Measurements from ENCODE around the gene MAP4. TPM values are rescaled to one million over a fixed set of nuclear protein-coding genes. Genes with fewer than 3 reads are reported as not detected.
"Not testable (repeated sequence)": the region's sequence is repeated elsewhere in the genome, so short reads cannot be mapped to it uniquely, and the experiment has no call there.

The MAP4 gene
- polyA plus RNA-seq, 10 donors, result 257 to 433 (median 328) TPM

- no peak for DNase-seq
Measured at GRCh38 chr3:47847801-47848518, 168.3 kb downstream of the MAP4 start.

- no peak for DNase-seq
Measured at GRCh38 chr3:47847260-47847659, 169.0 kb downstream of the MAP4 start.

GRCh38 chr3:47846880-47847248 lies 169.4 kb downstream of the MAP4 start:
- no peak for DNase-seq

GRCh38 chr3:47846186-47846879 lies 169.9 kb downstream of the MAP4 start:
- DNase-seq, result no peak

GRCh38 chr3:47841786-47842349 lies 174.3 kb downstream of the MAP4 start:
- DNase-seq, result no peak

- DNase-seq, result no peak
Measured at GRCh38 chr3:47838503-47838902, 177.7 kb downstream of the MAP4 start.

- DNase-seq, result no peak
Measured at GRCh38 chr3:47836986-47837385, 179.2 kb downstream of the MAP4 start.

GRCh38 chr3:47829482-47829881 lies 186.7 kb downstream of the MAP4 start:
- not testable (repeated sequence) for DNase-seq

- no peak for DNase-seq
Measured at GRCh38 chr3:47825590-47825989, 190.6 kb downstream of the MAP4 start.

GRCh38 chr3:47824541-47825473 lies 191.4 kb downstream of the MAP4 start:
- DNase-seq, result peak; percentile 79 to 93 (median 87)

GRCh38 chr3:47817609-47818008 lies 198.6 kb downstream of the MAP4 start:
- no peak for DNase-seq

GRCh38 chr3:47813551-47814177 lies 202.6 kb downstream of the MAP4 start:
- DNase-seq, result no peak

- DNase-seq, result no peak
Measured at GRCh38 chr3:47804577-47804976, 211.6 kb downstream of the MAP4 start.

- no peak for DNase-seq
Measured at GRCh38 chr3:47803480-47804025, 212.7 kb downstream of the MAP4 start.

- DNase-seq, result peak; percentile 81 to 97 (median 92)
Measured at GRCh38 chr3:47802734-47803479, 213.3 kb downstream of the MAP4 start, which contains the start of gene DHX30. TSS of gene DHX30 (plus strand) at chr3:47803138. CDS start at chr3:47810684, 7,546 bp downstream.

Other genes starting within 250 kb of the MAP4 start
- 10 to 100 TPM; 46.5 to 78.4 (median 58.4) TPM for gene SMARCC1, start 234.5 kb downstream of the MAP4 start, polyA plus RNA-seq (ENCODE audit: insufficient read length in 10 of 10)
- gene DHX30, start 213.3 kb downstream of the MAP4 start, polyA plus RNA-seq (ENCODE audit: insufficient read length in 10 of 10), result 10 to 100 TPM; 32.6 to 43.7 (median 38.0) TPM
- 1 to 10 TPM; 3.2 to 6.8 (median 4.7) TPM for gene CDC25A, start 172.0 kb upstream of the MAP4 start, polyA plus RNA-seq (ENCODE audit: insufficient read length in 10 of 10)
- gene CAMP, start 207.1 kb upstream of the MAP4 start, polyA plus RNA-seq (ENCODE audit: insufficient read length in 10 of 10), result 1 to 10 TPM in 4 of 10 donors, under 1 TPM in 5, not detected in 1; 0.20 to 1.6 (median 0.94) TPM
- 1 to 10 TPM; 6.3 to 8.8 (median 7.4) TPM for gene ZNF589, start 224.7 kb upstream of the MAP4 start, polyA plus RNA-seq (ENCODE audit: insufficient read length in 10 of 10)